Epithelial cell of prostate (primary cell): ENCODE results near the gene CCDC88C.

Experiments used
- DNase-seq: peaks from one replicate; pipeline ENCODE4 v3.0.0-alpha.2; 2011; ENCODE audit warnings: low read depth, low spot score
- H3K27ac ChIP-seq: fragments of 450-650 bp; 2 replicates; pipeline ENCODE4 v1.5.1; 2017; ENCODE audit warnings: mild to moderate bottlenecking

CCDC88C gene

DNA sequence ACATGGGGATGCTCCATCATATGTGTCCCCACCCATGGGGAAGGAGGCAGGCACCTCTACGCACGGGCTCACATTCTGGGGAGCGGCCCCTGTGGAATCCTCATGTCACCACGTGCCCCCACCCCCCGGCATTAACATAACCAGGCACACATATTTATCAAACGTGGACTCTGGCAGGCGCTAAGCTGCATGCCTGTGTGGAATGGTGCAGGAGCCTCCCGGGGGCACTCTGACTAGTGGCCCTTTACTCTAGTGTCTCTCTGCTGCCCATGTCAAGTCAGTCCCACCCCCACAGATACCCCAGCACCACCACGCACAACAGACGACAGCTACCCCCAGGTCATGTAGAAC lies 66.1 kb downstream of the CCDC88C start:
- no peak for DNase-seq
- no peak overlapping the region for H3K27ac ChIP-seq

DNA sequence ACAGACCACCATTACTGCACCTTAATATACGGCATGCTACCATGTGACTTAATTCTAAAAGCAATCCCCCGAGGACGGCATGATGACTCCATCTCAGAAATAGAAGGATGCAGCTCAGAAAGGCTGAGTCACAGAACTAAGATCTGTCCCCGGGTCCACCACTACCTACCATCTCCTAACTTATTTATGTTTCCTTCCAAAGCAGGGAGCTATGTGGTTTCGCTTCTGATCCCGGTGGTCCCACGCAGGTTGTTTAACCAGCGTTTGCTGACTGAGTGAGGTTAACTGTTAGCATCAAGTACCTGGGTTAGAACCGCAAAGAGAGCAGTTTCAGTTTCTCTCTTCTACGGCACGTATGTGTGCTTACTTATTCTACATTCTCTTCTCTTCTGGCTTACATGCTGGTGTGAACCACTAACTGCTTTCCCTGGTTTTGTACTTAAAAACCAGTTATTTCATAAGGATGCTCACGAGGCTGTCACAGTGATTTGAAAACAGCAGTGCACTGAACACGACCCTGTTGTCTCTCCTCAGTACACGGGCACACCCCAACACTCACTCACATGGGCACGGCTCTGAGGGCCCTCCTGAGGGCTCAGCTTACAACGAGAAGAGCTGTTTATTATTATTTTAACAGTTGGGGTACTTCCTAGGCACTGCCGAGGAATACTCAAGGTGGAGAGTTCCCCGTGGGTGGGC lies 66.7 kb downstream of the CCDC88C start:
- DNase-seq, result no peak
- H3K27ac ChIP-seq, result no peak overlapping the region

DNA sequence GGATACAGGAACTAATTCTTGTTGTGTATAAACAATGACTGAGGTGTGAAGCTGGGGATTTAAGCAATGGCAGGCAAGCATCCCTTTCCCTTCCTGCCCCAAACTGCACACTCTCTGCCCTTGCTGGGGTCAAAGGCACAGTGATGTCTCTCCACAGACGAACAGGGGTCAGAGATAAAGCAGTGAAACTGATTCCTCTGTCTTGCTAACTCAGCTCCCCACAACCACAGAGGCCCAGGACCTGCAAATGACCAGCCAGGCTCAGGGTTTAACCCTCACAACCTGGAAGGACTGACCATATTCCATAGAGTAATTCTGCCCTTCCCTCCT lies 67.2 kb downstream of the CCDC88C start:
- no peak overlapping the region for H3K27ac ChIP-seq
- no peak for DNase-seq

DNA sequence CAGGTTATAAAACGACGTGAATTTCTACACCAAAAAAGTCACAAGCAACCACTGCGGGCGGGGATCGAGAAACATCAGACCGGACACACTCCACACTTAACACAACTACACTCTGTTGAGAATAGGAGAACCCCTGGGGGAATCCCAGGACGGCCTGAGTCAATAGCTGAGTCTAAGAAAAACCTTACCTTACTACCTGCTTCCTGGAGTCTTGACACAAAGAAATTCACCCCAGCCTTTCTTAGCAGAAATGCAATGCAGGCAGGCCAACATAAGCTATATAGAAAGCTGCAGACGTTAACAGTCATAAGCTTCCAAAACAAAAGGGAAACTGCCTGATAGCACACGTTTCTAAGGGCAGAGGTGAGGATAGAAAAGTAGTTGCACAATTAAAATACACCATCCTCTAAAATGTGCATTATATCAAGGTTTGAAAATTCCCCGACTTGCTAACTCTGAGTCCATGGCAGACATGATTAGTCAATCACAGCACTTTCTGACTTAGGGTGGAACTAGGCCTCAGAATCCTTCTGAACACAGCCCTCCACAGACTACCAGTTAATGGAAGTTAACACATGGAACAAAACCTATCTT lies 68.0 kb downstream of the CCDC88C start:
- no peak overlapping the region for H3K27ac ChIP-seq
- no peak for DNase-seq

DNA sequence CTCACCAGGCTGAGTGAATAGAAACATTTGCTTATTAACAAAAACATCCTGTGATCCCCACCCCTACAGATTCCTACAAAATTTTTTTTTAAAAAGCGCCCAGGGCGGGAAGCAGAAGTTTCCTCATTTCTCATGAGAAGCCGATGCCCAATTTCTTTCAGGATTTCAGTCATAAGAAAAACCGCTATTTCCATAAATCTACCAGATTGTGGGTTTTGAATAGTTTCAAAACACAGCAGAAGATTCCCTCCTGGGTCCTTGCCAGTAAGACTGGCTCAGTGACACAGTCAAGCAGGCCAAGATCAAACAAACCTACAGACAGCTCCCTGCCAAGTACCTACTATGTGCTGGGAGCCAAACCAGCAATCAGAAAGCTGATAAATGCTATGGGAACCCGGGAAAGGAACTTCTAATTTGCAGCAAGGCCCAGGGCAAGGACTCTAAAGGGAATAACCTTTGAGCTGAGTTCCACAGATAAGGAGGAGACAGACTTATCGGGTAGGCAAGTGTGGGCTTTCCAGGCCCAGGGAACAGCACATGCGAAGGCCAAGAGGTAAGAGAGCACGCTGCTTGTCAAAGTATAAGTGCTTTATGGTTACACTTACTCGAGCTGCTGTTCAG lies 68.7 kb downstream of the CCDC88C start:
- DNase-seq, result no peak

DNA sequence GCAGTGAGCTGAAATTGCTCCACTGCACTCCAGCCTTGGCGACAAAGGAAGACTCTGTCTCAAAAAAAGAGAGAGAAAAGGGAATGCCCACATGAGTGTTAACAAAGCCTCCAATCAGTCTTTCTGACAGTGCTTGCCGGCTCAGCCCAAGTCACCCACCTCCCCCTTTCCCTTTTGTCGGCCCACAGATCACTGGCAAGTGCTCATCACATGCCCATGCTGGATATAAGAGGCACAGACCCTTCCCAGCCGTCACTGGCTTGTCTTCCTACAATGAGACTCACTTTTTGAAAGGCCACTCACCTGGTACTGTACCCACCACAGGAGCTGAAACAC lies 70.8 kb downstream of the CCDC88C start:
- no peak for DNase-seq
- H3K27ac ChIP-seq, result no peak overlapping the region

More for the DNA sequence above, 68.7 kb downstream of the CCDC88C start:
- H3K27ac ChIP-seq, result no peak overlapping the region

DNA sequence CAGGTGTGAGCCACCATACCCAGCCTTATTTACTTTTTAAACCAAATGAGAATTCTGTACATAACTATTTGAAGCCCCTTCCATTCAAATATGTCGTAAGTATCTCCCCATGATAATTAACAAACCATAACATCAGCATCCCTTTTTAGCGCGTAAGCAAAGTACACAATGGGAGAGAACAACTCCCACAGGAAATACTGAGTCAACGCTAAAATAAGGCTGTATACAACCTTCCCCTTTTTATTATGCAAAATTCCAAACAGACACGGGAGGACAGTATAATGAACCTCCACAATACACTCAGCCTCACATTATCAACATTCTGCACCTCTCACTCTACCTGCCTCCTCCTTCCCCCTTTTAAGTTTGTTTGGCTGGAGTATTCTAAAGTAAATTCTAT lies 73.5 kb downstream of the CCDC88C start:
- DNase-seq, result no peak
- no peak overlapping the region for H3K27ac ChIP-seq

DNA sequence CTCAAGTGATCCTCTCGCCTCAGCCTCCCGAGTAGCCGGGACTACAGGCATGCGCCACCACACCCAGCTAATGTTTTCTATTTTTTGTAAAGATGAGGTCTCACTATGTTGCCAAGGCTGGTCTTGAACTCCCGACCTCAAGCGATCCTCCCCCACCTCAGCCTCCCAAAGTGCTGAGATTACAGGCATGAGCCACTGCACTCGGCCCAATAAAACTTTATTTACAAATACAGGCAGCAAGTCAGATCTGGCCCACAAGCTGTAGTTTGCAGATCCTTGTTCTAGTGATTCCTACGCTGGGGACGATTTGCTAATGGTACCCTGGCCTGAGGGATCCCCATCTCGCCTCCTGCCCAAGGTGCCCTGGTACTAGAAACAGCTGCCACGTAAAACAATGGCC lies 74.6 kb downstream of the CCDC88C start:
- no peak overlapping the region for H3K27ac ChIP-seq
- no peak for DNase-seq

DNA sequence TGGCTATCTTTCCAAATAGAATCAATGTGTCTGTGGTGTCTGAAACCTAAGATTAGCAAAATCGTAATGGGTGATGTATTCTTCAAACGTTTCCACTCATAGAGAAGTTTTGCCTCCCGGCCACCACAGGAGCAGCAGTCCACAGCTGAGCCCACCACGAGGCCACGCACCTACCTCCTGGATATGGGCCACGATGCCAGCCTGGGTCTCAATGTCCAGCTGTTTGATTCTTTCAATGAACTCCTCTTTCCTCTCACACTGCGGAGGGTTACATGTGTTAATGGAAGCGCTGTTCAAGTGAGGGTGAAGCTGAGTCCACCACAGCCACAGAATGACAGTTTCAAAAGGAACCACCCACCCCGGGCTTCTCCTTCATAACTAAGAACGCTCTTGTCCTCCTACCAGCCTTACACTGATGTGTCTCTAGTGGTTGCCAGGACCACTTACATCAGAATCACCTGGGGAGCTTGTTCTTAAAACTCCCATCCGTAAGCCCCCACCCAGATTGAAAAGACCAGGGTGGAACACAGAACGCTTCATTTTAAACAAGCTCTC lies 75.3 kb downstream of the CCDC88C start:
- DNase-seq, result no peak
- H3K27ac ChIP-seq, result no peak overlapping the region

DNA sequence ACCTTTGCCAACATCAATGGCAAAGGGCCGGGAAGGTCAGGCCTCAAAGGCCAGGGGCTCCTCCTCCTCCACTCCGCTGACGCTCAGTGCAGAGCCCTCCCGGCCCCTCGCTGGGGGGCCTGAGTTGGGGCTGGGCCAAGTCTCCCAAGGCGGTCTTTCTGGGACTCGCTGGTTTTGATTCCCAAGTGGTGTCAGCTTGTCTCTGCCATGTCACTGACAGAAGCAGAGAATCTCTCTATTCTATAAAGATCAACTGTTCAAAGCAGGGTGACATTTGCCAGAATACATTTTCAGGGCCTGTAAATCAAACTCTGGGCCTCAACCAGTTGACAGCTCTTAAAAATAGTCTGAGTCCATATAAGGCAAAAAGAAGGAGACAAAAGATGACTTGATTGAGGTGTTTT lies 75.9 kb downstream of the CCDC88C start:
- no peak for DNase-seq
- H3K27ac ChIP-seq, result no peak overlapping the region

DNA sequence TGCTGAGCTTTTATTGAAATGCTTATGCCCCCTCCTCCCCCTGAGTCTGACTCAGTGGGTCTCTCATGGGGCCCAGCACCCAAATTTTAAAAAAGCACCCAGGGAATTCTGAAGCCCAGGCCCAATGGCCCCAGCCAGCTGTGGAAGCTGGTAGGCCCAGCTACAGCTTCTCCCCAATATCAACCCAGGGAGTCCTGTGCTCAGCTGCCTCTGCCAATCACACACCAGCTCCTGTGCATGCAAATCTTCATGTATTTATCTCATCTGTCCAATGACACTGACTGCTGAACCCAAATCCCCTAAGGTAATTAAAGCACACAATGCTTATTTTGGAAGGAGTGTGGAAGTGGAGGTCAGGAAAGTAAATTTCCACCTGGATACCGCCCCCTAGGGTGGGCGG lies 76.3 kb downstream of the CCDC88C start:
- no peak overlapping the region for H3K27ac ChIP-seq
- DNase-seq, result no peak

DNA sequence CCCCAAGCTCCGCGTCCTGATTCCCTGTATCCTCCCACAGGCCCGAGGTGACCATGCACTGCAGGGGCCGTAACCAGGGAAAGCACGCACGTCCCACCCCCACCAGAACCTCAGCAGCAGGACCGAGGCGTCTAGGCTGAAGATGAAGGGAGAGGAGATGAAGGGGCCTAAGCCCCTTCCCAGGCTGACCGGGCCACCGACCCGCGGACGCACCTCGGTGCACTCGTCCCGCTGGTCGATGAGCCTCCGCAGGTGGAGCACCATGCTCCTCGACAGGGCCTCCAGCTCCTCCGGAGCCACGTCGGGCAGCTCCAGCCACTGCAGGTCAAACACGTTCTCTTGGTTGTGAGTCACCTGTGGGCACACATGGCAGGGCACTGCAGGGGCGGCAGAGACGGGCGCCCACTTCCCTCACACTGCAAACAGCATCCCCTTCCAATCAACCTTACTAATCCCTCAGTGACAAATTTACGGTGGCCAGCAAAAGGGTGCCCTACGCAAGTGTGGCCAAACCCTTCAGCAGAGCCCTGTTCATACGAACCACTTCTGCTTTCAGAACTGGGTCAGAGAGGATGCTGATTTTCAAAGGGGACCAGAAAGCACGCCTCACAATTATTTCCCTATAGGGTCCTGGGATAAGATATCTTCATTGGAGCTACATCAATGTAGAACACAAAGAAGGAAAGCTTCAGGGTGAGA lies 77.8 kb downstream of the CCDC88C start:
- no peak overlapping the region for H3K27ac ChIP-seq
- no peak for DNase-seq

DNA sequence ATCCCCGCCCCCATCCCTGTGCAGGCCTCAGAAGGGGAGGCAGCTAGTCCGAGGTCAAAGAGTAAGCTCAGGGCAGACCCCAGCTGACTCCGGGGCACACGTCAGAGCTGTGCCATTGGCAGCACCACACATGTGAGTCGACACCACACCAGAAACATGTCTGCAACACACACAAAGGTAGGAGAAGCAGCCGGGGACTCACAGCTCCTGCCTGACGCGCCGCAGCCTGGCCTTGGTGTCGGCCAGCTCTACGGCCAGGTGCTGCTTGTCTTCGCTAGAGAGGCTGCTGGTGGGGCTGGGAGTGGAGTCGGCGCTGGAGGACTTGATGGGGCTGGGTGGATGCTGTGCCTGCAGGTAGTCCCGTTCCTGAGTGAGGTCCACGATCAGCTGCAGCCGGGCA lies 78.5 kb downstream of the CCDC88C start:
- DNase-seq, result no peak

DNA sequence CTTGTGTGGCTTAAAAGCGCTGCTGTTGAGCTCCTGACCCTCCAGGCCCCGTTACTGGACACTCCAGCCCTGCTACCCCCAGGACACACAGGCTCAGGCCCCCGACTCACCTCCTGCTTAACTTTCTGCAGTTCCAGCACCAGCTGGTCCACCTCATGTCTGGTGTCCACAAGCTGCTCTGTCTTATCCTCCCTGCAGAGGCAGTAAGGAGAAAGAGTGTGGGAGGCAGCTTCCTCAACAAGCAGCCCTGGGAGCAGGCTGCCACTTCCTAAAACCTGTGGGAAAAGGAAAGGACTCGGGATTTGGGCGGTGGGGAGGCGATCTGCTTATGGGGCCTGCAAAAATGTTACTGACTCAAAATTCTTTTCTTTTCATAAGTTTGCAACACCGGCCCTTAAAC lies 79.2 kb downstream of the CCDC88C start:
- H3K27ac ChIP-seq, result no peak overlapping the region
- DNase-seq, result no peak

More for the DNA sequence above, 78.5 kb downstream of the CCDC88C start:
- no peak overlapping the region for H3K27ac ChIP-seq

DNA sequence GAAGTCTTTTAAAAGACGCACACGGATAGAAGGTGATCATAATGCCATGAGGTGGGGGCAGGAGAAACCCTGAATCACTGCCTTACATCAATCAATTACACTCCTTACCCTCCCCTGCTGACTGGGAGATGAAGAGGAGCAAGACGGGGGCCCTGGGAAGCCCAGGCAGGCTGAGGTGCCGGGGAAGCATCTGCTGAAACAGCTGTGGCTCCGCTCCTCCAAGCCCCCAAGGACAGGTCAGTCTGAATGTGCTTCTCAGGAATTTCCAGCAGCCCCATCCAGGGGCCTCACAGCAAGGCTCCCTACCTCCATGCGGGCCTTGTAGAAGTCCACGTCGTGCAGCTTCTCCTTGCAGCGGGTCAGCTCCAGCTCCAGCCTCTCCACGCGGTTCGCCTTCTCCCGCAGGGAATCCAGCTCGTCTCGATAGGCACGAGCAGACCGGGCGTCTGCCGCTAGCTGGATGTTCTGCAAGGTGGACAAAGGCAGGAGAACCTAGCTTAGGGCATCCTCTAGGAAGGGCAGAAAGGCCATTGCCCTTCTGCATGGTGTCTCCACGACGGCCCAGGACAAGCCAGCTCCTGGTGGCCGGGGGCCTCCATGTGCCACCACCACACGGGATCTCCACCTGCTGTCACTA lies 79.8 kb downstream of the CCDC88C start:
- no peak for DNase-seq
- no peak overlapping the region for H3K27ac ChIP-seq

DNA sequence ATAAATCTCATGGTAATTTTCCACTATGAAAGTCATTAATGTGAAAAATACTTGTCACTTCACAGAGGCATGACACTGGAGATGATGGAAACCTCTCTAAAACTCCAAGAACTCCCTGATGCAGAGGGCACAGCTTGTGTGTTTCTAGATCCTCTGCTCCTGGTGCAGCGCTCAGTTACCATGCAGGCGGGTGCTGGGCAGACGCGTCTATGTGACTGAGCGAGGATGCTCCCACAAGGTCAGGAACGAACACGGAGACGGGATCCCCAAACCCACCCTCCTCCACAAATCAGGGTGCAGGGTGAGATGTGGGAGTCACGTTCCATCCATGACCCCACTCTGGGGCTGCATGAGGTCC lies 81.5 kb downstream of the CCDC88C start:
- no peak overlapping the region for H3K27ac ChIP-seq
- no peak for DNase-seq

DNA sequence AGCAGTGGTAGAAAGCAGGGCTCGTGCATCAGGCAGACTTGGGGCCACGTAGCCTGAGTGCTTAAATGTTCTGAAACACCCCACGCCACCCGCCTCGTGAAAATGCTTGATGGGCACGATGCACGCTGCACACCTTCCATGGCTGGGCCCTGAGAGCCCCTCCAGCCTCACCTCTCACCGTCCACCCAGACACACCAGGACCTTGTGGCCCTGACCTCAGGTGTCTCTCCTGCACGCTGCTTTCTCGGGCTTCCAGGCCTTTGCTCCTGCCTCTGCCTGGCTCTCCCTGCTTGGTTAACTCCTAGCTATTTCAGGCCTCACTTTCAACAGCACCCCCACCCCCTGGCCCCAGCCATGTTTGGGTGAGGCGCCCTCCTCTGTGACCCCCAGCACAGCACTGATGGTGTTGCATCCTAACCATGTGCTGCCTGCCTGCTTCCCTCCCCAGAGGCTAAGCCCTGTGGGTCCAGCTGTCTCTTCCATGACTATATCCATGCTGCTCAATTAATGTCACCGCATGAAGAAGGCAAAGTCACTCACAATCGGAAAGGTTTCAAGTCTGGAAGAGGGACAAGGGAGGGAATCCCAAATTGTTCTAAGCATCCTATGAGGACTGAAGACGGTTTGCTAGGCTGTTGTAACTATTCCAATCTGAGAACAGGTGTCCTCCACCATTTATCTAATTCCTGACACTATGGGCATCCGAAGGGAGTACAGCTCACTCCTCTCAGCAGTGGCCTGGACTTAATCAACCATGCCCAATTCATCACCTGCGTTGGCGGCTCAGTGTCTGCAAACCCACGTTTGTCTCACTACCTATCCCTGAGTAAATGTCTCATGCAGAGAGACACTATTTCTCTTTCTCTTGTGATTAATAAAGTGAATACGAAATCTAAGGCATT lies 82.2 kb downstream of the CCDC88C start:
- no peak for DNase-seq
- H3K27ac ChIP-seq, result no peak overlapping the region

DNA sequence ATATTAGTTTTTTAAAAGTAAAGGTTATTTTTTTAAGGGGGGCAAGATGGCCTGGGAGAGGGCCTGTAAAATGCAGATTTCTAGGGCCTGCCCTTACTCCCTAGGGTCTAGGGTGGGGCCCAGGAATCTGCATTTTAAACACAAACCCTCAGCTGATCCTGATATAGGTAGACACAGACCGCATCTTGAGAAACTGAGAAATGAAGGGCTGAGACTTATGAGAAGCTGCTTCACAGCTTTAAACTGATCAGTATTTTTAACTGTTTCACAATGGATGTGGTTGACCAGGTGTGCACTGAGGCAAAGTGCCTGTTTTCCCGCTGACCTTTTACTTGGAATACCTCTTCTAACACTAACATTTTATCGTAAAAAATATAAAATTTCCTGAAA lies 84.0 kb downstream of the CCDC88C start:
- H3K27ac ChIP-seq, result no peak overlapping the region

DNA sequence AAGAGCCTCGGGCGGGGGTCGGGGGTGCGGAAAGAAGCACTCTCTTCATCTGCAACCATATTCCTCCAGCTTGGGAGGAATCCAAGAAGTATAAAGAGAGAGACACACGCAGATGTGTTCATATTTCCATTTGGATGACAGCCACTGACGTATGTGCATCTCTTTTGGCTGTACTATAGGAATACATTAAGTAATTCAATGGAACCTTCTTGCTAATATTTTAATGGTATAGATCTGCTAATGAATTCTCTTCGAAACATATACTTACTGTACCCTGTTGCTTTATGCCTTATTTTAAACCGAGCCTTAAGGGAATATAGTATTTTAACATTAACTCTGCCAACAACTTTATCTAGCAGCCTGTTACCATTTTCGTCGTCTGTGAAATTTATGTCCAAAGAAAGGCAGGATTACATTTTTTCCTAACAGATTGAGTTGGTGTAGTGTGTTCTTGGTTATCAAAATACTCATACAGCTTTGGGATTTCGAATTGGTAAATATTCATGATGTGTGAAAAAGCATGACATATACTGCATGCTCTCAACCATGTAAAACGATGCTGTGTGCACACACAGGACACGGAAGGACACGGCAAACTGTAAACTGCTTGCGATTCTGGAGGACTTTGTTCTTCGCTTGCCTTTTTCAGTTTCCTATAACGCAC lies 84.5 kb downstream of the CCDC88C start:
- DNase-seq, result no peak
- no peak overlapping the region for H3K27ac ChIP-seq

More for the DNA sequence above, 84.0 kb downstream of the CCDC88C start:
- DNase-seq, result no peak
